Measurements from ENCODE around the gene BCOR. TPM values are rescaled to one million over a fixed set of nuclear protein-coding genes. Genes with fewer than 3 reads are reported as not detected.

BCOR gene
- total RNA-seq, 1 donor = 42.3 TPM

- H3K4me1 ChIP-seq (ENCODE audit: insufficient read depth, low read length) = no peaks in the 10 kb centered on the region
- H3K9me3 ChIP-seq (ENCODE audit: low read depth, low read length) = no peaks in the 10 kb centered on the region
- no peak overlapping the region for H3K4me3 ChIP-seq (ENCODE audit: low read length)
- no peaks in the 10 kb centered on the region for H3K27me3 ChIP-seq (ENCODE audit: insufficient read depth, low read length)
Measured at GRCh38 chrX:40057405-40057804, 40.4 kb downstream of the BCOR start.

DNA sequence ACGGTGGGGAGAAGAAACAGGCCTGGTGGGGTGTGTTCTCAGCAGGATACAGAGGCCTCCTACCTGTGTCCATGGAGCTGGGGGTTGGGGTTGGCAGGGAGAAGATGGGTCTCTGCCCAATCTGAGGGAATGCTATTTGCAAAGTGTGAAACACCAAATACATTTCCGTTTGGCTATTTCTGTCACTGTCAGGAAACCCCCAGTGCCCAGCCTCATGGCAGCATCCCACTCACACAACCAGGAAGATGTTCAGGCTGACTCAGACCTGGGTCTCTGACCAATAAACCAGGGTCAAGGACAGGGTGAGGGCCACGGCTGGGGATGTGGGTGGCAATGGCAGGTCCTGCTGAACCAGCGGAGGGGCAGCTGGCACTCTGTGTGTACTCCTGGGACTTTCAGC is 41.3 kb downstream of the BCOR start:
- Histone ChIP-seq H3K27me3 (ENCODE audit: insufficient read depth, low read length) (no peaks in the 10 kb centered on the region), H3K4me1 (ENCODE audit: insufficient read depth, low read length) (no peaks in the 10 kb centered on the region), H3K9me3 (ENCODE audit: low read depth, low read length) (no peaks in the 10 kb centered on the region), H3K4me3 (ENCODE audit: low read length) (no peak overlapping the region)

- Histone ChIP-seq H3K4me3 (ENCODE audit: low read length) (no peak overlapping the region), H3K9me3 (ENCODE audit: low read depth, low read length) (peaks cover 8% of the 10 kb centered on the region), H3K4me1 (ENCODE audit: insufficient read depth, low read length) (no peaks in the 10 kb centered on the region), H3K27me3 (ENCODE audit: insufficient read depth, low read length) (no peaks in the 10 kb centered on the region)
Measured at GRCh38 chrX:40055495-40055894, 42.3 kb downstream of the BCOR start.

GRCh38 chrX:40054793-40055192 is 43.0 kb downstream of the BCOR start:
- no peak overlapping the region for H3K4me3 ChIP-seq (ENCODE audit: low read length)
- no peaks in the 10 kb centered on the region for H3K27me3 ChIP-seq (ENCODE audit: insufficient read depth, low read length)
- H3K4me1 ChIP-seq (ENCODE audit: insufficient read depth, low read length) = no peaks in the 10 kb centered on the region
- peaks cover 11% of the 10 kb centered on the region for H3K9me3 ChIP-seq (ENCODE audit: low read depth, low read length)

- Histone ChIP-seq H3K4me1 (ENCODE audit: insufficient read depth, low read length) (no peaks in the 10 kb centered on the region), H3K9me3 (ENCODE audit: low read depth, low read length) (peaks cover 11% of the 10 kb centered on the region), H3K4me3 (ENCODE audit: low read length) (no peak overlapping the region), H3K27me3 (ENCODE audit: insufficient read depth, low read length) (no peaks in the 10 kb centered on the region)
Measured at GRCh38 chrX:40050532-40050931, 47.2 kb downstream of the BCOR start.

DNA sequence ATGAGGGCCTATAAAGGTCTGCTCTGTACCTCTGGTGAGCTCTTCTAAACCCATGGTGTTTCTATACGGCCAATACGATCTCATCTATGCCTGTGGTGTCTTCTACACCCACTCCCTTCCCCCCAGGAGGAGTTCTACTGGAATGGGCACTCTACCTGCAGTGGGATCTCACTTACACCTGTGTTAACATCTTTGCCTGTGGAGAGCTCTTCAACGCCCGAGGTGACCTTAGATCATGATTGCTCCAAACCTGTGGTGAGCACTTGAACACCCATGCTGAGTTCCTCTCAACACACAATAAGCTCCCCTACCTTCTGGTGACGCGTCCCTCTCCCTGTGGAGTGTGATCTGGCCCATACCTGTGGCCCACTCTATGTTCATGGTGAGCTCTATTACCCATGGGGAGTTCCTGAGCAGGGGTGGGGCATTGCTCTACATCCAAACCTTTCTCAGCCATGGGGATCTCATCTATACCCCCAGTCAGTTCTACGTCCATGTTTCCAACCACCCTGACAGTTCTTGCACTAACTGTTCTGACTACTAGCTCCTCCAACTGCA is 48.6 kb downstream of the BCOR start:
- Histone ChIP-seq H3K27me3 (ENCODE audit: insufficient read depth, low read length) (no peaks in the 10 kb centered on the region), H3K4me3 (ENCODE audit: low read length) (no peak overlapping the region), H3K9me3 (ENCODE audit: low read depth, low read length) (peaks cover 11% of the 10 kb centered on the region), H3K4me1 (ENCODE audit: insufficient read depth, low read length) (no peaks in the 10 kb centered on the region)

- H3K4me3 ChIP-seq (ENCODE audit: low read length) = no peak overlapping the region
- no peaks in the 10 kb centered on the region for H3K4me1 ChIP-seq (ENCODE audit: insufficient read depth, low read length)
- H3K9me3 ChIP-seq (ENCODE audit: low read depth, low read length) = peaks cover 11% of the 10 kb centered on the region
- H3K27me3 ChIP-seq (ENCODE audit: insufficient read depth, low read length) = no peaks in the 10 kb centered on the region
Measured at GRCh38 chrX:40047485-40047884, 50.3 kb downstream of the BCOR start.

- Histone ChIP-seq H3K4me1 (ENCODE audit: insufficient read depth, low read length) (peaks cover 12% of the 10 kb centered on the region), H3K9me3 (ENCODE audit: low read depth, low read length) (no peaks in the 10 kb centered on the region), H3K4me3 (ENCODE audit: low read length) (no peak overlapping the region), H3K27me3 (ENCODE audit: insufficient read depth, low read length) (no peaks in the 10 kb centered on the region)
Measured at GRCh38 chrX:40043895-40044294, 53.9 kb downstream of the BCOR start.

- Histone ChIP-seq H3K4me3 (ENCODE audit: low read length) (no peak overlapping the region), H3K4me1 (ENCODE audit: insufficient read depth, low read length) (peaks cover 12% of the 10 kb centered on the region), H3K27me3 (ENCODE audit: insufficient read depth, low read length) (no peaks in the 10 kb centered on the region), H3K9me3 (ENCODE audit: low read depth, low read length) (no peaks in the 10 kb centered on the region)
Measured at GRCh38 chrX:40041915-40042314, 55.8 kb downstream of the BCOR start.

- Histone ChIP-seq H3K9me3 (ENCODE audit: low read depth, low read length) (no peaks in the 10 kb centered on the region), H3K4me1 (ENCODE audit: insufficient read depth, low read length) (peaks cover 12% of the 10 kb centered on the region), H3K4me3 (ENCODE audit: low read length) (no peak overlapping the region), H3K27me3 (ENCODE audit: insufficient read depth, low read length) (no peaks in the 10 kb centered on the region)
Measured at GRCh38 chrX:40040686-40041461, 56.9 kb downstream of the BCOR start.

DNA sequence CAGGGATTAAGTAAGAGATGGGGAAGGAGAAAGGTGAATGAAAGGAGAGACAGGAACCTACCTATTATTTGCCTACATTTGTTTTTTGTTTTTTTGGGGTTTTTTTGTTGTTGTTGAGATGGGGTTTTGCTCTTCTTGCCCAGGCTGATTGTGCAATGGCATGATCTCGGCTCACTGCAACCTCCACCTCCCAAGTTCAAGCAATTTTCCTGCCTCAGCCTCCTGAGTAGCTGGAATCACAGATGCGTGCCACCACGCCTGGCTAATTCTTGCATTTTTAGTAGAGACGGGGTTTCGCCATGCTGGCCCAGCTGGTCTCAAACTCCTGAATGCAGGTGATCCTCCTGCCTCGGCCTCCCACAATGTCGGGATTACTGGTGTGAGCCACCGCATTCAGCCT is 57.9 kb downstream of the BCOR start:
- Histone ChIP-seq H3K27me3 (ENCODE audit: insufficient read depth, low read length) (no peaks in the 10 kb centered on the region), H3K9me3 (ENCODE audit: low read depth, low read length) (no peaks in the 10 kb centered on the region), H3K4me1 (ENCODE audit: insufficient read depth, low read length) (peaks cover 12% of the 10 kb centered on the region), H3K4me3 (ENCODE audit: low read length) (no peak overlapping the region)

GRCh38 chrX:40037367-40037766 is 60.4 kb downstream of the BCOR start:
- no peaks in the 10 kb centered on the region for H3K27me3 ChIP-seq (ENCODE audit: insufficient read depth, low read length)

DNA sequence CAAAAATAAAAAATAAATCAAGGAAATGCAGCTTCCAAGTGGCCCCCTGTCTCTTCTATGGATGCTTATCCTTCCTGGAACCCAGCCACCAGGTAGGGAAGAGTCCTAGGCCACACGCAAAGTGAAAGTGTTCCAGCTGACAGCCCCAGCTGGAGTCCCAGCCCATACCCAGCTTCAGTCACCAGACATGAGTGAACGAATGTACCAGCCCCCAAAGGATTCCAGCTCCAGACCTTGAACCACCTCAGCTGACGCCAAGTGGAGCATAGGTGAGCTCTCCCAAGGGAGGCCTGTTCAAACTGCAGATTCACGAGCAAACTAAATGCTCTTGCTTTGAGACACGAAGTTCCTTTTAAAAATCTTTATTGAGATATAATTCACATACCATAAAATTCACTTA is 62.0 kb downstream of the BCOR start:
- no peak overlapping the region for H3K4me3 ChIP-seq (ENCODE audit: low read length)
- H3K9me3 ChIP-seq (ENCODE audit: low read depth, low read length) = no peaks in the 10 kb centered on the region
- no peaks in the 10 kb centered on the region for H3K27me3 ChIP-seq (ENCODE audit: insufficient read depth, low read length)
- H3K4me1 ChIP-seq (ENCODE audit: insufficient read depth, low read length) = peaks cover 5% of the 10 kb centered on the region

More at GRCh38 chrX:40037367-40037766, 60.4 kb downstream of the BCOR start:
- Histone ChIP-seq H3K4me1 (ENCODE audit: insufficient read depth, low read length) (peaks cover 12% of the 10 kb centered on the region), H3K9me3 (ENCODE audit: low read depth, low read length) (no peaks in the 10 kb centered on the region), H3K4me3 (ENCODE audit: low read length) (no peak overlapping the region)

- H3K4me1 ChIP-seq (ENCODE audit: insufficient read depth, low read length) = peaks cover under 1% of the 10 kb centered on the region
- no peak overlapping the region for H3K4me3 ChIP-seq (ENCODE audit: low read length)
- no peaks in the 10 kb centered on the region for H3K27me3 ChIP-seq (ENCODE audit: insufficient read depth, low read length)
- no peaks in the 10 kb centered on the region for H3K9me3 ChIP-seq (ENCODE audit: low read depth, low read length)
Measured at GRCh38 chrX:40031911-40032310, 65.8 kb downstream of the BCOR start.

DNA sequence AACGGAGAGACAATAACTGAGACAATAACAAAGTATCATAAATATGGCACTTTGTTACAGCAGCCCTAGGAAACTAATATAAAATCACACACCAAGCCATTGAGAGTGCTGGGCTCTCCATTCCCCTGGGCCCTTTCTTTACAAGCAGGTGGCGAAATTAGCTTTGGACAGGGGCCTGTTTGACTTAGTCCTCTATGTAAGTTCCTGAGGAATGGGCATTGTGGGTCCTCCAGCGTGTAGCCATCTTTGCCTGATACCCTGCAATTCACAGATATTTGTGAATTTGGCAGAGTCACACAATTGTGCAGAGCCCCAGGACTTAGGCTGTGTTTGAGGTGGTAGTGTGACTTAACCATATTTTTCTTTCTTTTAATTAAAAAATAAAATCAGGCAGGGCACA is 67.6 kb downstream of the BCOR start:
- Histone ChIP-seq H3K27me3 (ENCODE audit: insufficient read depth, low read length) (no peaks in the 10 kb centered on the region), H3K9me3 (ENCODE audit: low read depth, low read length) (no peaks in the 10 kb centered on the region), H3K4me3 (ENCODE audit: low read length) (no peak overlapping the region), H3K4me1 (ENCODE audit: insufficient read depth, low read length) (peaks cover 4% of the 10 kb centered on the region)

DNA sequence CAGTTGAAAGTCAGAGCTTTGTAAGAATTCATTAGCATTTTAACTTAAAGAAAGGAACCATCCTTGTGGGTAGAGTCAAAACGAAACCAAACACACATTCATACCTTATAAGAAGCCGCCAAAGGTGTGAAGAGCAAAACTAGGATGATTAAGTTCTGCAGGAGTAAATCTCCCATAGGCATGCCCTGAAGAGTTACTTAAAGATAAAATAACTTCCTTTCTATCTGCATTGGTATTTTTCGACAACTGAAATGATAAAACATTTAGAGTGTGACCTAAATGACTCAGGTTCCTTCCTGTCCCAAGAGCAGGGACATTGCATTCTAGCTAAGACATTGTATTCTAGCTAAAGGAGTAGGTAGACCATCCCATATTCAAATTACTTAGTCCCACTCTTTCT is 75.3 kb downstream of the BCOR start:
- H3K9me3 ChIP-seq (ENCODE audit: low read depth, low read length) = no peaks in the 10 kb centered on the region
- H3K4me1 ChIP-seq (ENCODE audit: insufficient read depth, low read length) = peaks cover 4% of the 10 kb centered on the region
- no peaks in the 10 kb centered on the region for H3K27me3 ChIP-seq (ENCODE audit: insufficient read depth, low read length)
- H3K4me3 ChIP-seq (ENCODE audit: low read length) = no peak overlapping the region

All from mononuclear cell (primary cell).